CD4-positive, alpha-beta memory T cell (primary cell): ENCODE data around the gene FERMT1. TPM values are rescaled to one million over a fixed set of nuclear protein-coding genes. Genes with fewer than 3 reads are reported as not detected.

Experiments used
- CTCF ChIA-PET: fragments of 350-600 bp; sonication (Branson Sonifier 250); formaldehyde crosslinking; loops from one replicate; lab custom pipeline; 2021; ENCODE audit warnings: inconsistent platforms; ENCODE audit not compliant: partially characterized antibody; lab: Charles Lee
- POLR2A ChIA-PET: fragments of 350-600 bp; sonication (Branson Sonifier 250); formaldehyde crosslinking; loops from one replicate; lab custom pipeline; 2021; ENCODE audit not compliant: partially characterized antibody; lab: Charles Lee
- DNase-seq, 5 donors: peaks; one replicate each; pipeline versions ENCODE4 v3.0.0 to v3.0.0-alpha.2; 2020 to 2022; ENCODE audit warnings: mixed read lengths in 1 of 5
- H3K27ac ChIP-seq: one replicate; pipeline ENCODE4 v1.7.0; 2013; ENCODE audit warnings: low read depth, low read length
- H3K27me3 ChIP-seq: 2 replicates; pipeline ENCODE4 v1.7.0; 2013; ENCODE audit warnings: mild to moderate bottlenecking, low read length, moderate library complexity; ENCODE audit not compliant: insufficient read depth
- H3K36me3 ChIP-seq: 2 replicates; pipeline ENCODE4 v1.7.0; 2013; ENCODE audit warnings: mild to moderate bottlenecking, low read length, moderate library complexity; ENCODE audit not compliant: insufficient read depth
- H3K4me1 ChIP-seq: 2 replicates; pipeline ENCODE4 v1.7.0; 2013; ENCODE audit warnings: mild to moderate bottlenecking, low read length, moderate library complexity; ENCODE audit not compliant: insufficient read depth
- H3K4me3 ChIP-seq, 2 donors: one replicate each; pipeline ENCODE4 v1.7.0; 2013; ENCODE audit warnings: low read length in 2 of 2, mild to moderate bottlenecking in 1 of 2
- H3K9me3 ChIP-seq, 2 donors: one replicate each; pipeline ENCODE4 v1.7.0; 2013; ENCODE audit warnings: low read length in 2 of 2, control low read depth in 1 of 2; ENCODE audit not compliant: control insufficient read depth in 1 of 2
- H3K27ac Mint-ChIP-seq, 7 donors: one replicate each; pipeline ENCODE4 v1.8.0; 2020 to 2021; ENCODE audit warnings: mixed read lengths in 7 of 7, mild to moderate bottlenecking in 6 of 7, inconsistent platforms in 3 of 7, moderate library complexity in 3 of 7
- H3K27me3 Mint-ChIP-seq, 2 donors: one replicate each; pipeline ENCODE4 v1.8.0; 2020 to 2021; ENCODE audit warnings: mixed read lengths in 2 of 2
- H3K36me3 Mint-ChIP-seq, 2 donors: one replicate each; pipeline ENCODE4 v1.8.0; 2020 to 2021; ENCODE audit warnings: mixed read lengths in 2 of 2, inconsistent platforms in 1 of 2, mild to moderate bottlenecking in 1 of 2
- H3K4me1 Mint-ChIP-seq, 4 donors: one replicate each; pipeline ENCODE4 v1.8.0; 2020 to 2021; ENCODE audit warnings: mixed read lengths in 4 of 4, mild to moderate bottlenecking in 1 of 4
- H3K4me3 Mint-ChIP-seq, 8 donors: one replicate each; pipeline ENCODE4 v1.8.0; 2020 to 2021; ENCODE audit warnings: mixed read lengths in 8 of 8, mild to moderate bottlenecking in 7 of 8, moderate library complexity in 6 of 8, inconsistent platforms in 3 of 8
- H3K9me3 Mint-ChIP-seq, 8 donors: one replicate each; pipeline ENCODE4 v1.8.0; 2020 to 2021; ENCODE audit warnings: mixed read lengths in 8 of 8, mild to moderate bottlenecking in 5 of 8, inconsistent platforms in 3 of 8, moderate library complexity in 1 of 8
- intact Hi-C: fragments of 100-400 bp; cut with micrococcal nuclease; formaldehyde crosslinking; loops from one replicate; pipeline ENCODE4 v1.15.1; 2023
- polyA plus RNA-seq, 2 donors: library from polyadenylated mRNA; unstranded; fragments of 300-500 nt; fragmentation: Illumina TruSeq; gene quantifications; one replicate each; pipeline ENCODE4 v1.2.3, GENCODE V29; 2021
- total RNA-seq, 2 experiments: library from RNA; stranded (reverse); gene quantifications; one replicate each; pipeline ENCODE4 v1.2.3, GENCODE V29; 2021

The FERMT1 gene, protein sequence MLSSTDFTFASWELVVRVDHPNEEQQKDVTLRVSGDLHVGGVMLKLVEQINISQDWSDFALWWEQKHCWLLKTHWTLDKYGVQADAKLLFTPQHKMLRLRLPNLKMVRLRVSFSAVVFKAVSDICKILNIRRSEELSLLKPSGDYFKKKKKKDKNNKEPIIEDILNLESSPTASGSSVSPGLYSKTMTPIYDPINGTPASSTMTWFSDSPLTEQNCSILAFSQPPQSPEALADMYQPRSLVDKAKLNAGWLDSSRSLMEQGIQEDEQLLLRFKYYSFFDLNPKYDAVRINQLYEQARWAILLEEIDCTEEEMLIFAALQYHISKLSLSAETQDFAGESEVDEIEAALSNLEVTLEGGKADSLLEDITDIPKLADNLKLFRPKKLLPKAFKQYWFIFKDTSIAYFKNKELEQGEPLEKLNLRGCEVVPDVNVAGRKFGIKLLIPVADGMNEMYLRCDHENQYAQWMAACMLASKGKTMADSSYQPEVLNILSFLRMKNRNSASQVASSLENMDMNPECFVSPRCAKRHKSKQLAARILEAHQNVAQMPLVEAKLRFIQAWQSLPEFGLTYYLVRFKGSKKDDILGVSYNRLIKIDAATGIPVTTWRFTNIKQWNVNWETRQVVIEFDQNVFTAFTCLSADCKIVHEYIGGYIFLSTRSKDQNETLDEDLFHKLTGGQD
- total RNA-seq: not detected
- not detected for polyA plus RNA-seq

DNA sequence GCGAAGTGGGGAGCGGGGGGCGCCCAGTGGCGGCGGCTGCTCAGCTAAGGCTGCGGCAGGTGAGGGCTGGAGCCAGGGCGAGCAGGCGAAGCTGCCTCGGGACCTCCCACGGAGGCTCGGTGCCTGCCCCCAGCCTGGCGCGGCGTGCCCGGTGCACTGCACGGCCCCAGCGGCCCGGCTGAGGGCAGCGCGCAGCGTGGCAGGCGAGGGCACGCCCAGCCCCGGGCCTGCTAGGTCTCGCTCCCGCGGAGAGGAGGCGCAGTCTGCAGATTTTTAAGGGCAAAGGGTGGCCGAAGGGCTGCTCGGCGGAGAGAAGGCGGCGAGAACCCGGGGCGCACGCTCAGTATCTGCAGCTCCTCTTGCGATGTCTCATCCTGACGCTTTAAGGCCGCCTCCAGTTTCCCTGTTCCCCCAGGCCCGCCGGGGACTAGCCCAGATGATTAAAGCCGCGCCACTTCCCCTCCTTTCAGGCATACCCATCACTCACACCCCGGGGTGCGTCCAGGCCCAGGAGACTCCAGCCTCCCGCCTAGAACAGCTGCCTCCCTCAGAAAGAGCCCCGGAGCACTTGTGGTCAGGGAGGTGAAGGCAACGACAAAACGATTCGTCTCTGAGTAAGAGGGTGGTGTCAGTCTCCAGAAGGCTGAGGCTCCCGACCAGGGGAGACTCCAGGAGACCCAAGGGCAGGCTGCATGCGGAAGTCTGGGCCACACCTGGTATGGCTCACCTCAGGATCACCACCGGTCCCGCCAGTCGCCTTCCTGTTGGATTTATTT, at the start of gene FERMT1:
TSS of gene FERMT1 (minus strand) at position 158 of the 776 bp plus-strand sequence. CDS start 3,476 bp downstream, outside the sequence.
- H3K4me3 ChIP-seq: no peak within 1 kb of the TSS
- POLR2A ChIA-PET: no interaction called here
- Mint-ChIP-seq H3K27me3 (peaks cover 28 to 40% of the 10 kb centered on the region in 2 donors), H3K36me3 (no peaks in the 10 kb centered on the region), H3K4me1 (peaks cover 1 to 18% (median 5%) of the 10 kb centered on the region in 4 donors), H3K4me3 (peak within 1 kb of the TSS; percentile 1 to 65 (median 48)), H3K27ac (no peak within 1 kb of the TSS), H3K9me3 (peaks cover 0 to 2% (median 0%) of the 10 kb centered on the region in 8 donors)
- H3K27me3 ChIP-seq: no peaks in the 10 kb centered on the region
- H3K9me3 ChIP-seq: no peaks in the 10 kb centered on the region
- intact Hi-C loops: no loop called here
- peaks cover 7% of the 10 kb centered on the region for H3K4me1 ChIP-seq
- CTCF ChIA-PET: no interaction called here
- no peak for DNase-seq
- no peak within 1 kb of the TSS for H3K27ac ChIP-seq
- no peaks in the 10 kb centered on the region for H3K36me3 ChIP-seq

DNA sequence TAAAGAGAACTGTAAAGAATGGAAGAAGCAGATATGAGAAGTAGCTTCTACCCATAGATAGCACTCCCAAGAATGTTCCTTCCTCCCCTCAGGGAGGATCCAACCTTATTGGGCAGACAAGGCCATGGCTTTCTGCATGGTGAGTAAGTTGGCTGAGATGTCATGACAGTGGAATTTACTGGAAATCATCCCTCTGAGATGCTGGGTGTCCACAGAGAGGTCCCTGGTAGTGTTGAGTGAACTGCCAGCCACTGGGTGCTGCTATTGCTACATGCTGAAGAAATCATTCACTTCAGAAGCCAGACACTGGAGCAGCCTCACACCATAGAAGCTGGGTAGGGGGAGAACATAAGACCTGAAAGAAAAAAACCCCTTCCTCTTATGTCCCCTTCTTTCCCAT, 46.4 kb upstream of the FERMT1 start:
- no peak overlapping the region for H3K27ac ChIP-seq
- no peaks in the 10 kb centered on the region for H3K36me3 ChIP-seq
- H3K36me3 Mint-ChIP-seq: no peaks in the 10 kb centered on the region
- no peaks in the 10 kb centered on the region for H3K4me1 Mint-ChIP-seq
- H3K4me3 Mint-ChIP-seq: no peak overlapping the region
- ChIA-PET POLR2A (no interaction called here), CTCF (no interaction called here)
- H3K4me1 ChIP-seq: no peaks in the 10 kb centered on the region
- no peak for DNase-seq
- intact Hi-C loops: no loop called here
- H3K27ac Mint-ChIP-seq: no peak overlapping the region
- peaks cover 2 to 7% of the 10 kb centered on the region in 2 donors for H3K27me3 Mint-ChIP-seq
- H3K9me3 Mint-ChIP-seq: peaks cover 0 to 17% (median 7%) of the 10 kb centered on the region in 8 donors
- no peaks in the 10 kb centered on the region for H3K9me3 ChIP-seq
- no peaks in the 10 kb centered on the region for H3K27me3 ChIP-seq
- H3K4me3 ChIP-seq: no peak overlapping the region

DNA sequence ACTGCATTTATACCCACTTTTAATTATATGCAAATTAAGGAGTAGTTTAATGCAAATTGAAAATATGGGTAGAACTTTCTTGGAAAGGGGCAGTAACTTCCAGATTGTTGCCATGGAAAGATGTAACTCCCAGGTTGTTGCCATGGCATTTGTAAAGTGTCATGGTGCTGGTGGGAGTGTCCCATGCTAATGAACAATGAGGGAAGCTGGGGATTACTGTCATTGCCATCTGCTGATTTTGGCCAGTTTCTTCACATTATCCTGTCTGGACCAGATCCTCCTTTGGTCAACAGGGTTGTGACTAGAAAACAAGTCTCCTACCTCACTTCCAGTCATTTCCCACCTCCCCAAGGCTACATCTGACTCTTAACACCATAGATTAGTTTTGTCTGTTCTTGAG, 45.4 kb upstream of the FERMT1 start:
- Mint-ChIP-seq H3K36me3 (no peaks in the 10 kb centered on the region), H3K27ac (no peak overlapping the region), H3K4me3 (no peak overlapping the region), H3K4me1 (no peaks in the 10 kb centered on the region), H3K9me3 (peaks cover 0 to 17% (median 7%) of the 10 kb centered on the region in 8 donors), H3K27me3 (peaks cover 2 to 11% of the 10 kb centered on the region in 2 donors)
- Histone ChIP-seq H3K27ac (no peak overlapping the region), H3K36me3 (no peaks in the 10 kb centered on the region), H3K4me1 (no peaks in the 10 kb centered on the region), H3K9me3 (no peaks in the 10 kb centered on the region), H3K4me3 (no peak overlapping the region), H3K27me3 (no peaks in the 10 kb centered on the region)
- intact Hi-C loops: no loop called here
- no peak for DNase-seq
- CTCF ChIA-PET: no interaction called here
- POLR2A ChIA-PET: no interaction called here

DNA sequence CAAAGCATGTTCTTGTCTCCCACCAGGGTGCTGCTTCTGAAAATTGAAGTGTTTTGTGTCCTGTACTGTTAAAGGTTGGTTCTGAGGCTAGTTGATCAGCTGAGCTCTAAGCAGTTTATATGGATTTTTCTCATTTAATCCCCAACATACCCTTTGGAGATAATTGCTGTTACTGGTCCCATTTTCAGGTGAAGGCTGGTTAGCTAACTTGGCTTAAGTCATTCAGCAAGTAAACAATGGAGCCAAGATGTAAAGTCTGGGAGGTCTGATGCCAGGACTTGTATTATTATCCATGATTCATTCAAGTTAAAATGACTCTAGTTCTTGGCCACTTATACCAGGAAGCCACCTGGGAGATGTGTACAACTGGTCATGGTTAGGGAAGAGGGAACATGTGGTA, 42.5 kb upstream of the FERMT1 start:
- Mint-ChIP-seq H3K9me3 (peaks cover 0 to 10% (median under 1%) of the 10 kb centered on the region in 8 donors), H3K36me3 (no peaks in the 10 kb centered on the region), H3K4me3 (no peak overlapping the region), H3K4me1 (no peaks in the 10 kb centered on the region), H3K27me3 (peaks cover 2 to 16% of the 10 kb centered on the region in 2 donors), H3K27ac (no peak overlapping the region)
- Histone ChIP-seq H3K9me3 (no peaks in the 10 kb centered on the region), H3K27me3 (no peaks in the 10 kb centered on the region), H3K4me1 (no peaks in the 10 kb centered on the region), H3K4me3 (no peak overlapping the region), H3K36me3 (no peaks in the 10 kb centered on the region), H3K27ac (no peak overlapping the region)
- intact Hi-C loops: no loop called here
- DNase-seq: no peak
- POLR2A ChIA-PET: no interaction called here
- CTCF ChIA-PET: no interaction called here

DNA sequence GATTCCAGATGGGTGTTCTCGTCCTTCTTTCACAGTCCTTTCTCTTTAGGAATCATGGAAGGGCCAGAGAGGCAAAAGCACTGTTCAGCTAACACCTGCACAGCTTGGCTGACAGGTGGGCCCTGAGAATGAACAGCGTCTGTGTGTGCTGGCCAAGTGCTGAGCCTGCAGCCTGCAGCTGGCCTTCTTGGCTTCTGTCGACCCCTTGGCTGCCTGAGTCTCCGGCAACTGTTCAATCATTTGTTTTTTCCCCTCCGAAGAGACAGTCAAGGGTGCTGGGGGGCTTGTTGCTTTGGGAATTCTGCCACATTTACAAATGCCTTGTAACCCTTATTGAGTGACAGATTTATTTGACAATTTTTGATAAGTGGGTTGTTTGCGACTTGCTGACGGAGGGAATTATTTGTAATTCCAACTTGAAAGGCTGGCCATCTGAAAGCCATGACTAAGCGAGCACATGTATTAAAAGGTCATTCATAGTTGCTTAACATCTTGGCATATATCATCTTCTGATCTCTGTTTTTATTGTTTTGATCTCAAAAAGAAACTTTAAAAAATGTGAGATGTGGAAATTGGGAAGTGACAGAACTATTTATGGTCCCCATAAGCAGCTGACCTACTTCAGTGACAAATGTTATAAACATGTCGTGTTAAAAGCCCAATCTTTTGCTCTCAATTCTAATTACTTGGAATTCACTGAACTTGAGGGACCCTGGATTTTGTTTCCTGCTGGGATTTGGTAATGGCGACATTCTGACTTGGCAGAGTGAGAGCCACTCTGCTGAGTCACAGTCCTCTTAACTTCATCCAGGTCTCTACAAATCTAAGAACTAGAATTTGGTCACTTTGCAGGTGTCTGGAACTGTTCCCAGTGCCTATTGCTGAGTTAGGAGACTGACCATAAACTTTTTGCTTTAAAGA, 41.9 kb upstream of the FERMT1 start:
- H3K9me3 ChIP-seq: no peaks in the 10 kb centered on the region
- POLR2A ChIA-PET: no interaction called here
- H3K36me3 ChIP-seq: no peaks in the 10 kb centered on the region
- DNase-seq: no peak
- no peaks in the 10 kb centered on the region for H3K27me3 ChIP-seq
- H3K36me3 Mint-ChIP-seq: no peaks in the 10 kb centered on the region
- H3K9me3 Mint-ChIP-seq: peaks cover 0 to 10% (median 2%) of the 10 kb centered on the region in 8 donors
- CTCF ChIA-PET: no interaction called here
- H3K4me1 Mint-ChIP-seq: no peaks in the 10 kb centered on the region
- no peak overlapping the region for H3K4me3 Mint-ChIP-seq
- no peak overlapping the region for H3K4me3 ChIP-seq
- no peak overlapping the region for H3K27ac Mint-ChIP-seq
- peaks cover 4 to 18% of the 10 kb centered on the region in 2 donors for H3K27me3 Mint-ChIP-seq
- intact Hi-C loops: no loop called here
- no peak overlapping the region for H3K27ac ChIP-seq
- no peaks in the 10 kb centered on the region for H3K4me1 ChIP-seq

DNA sequence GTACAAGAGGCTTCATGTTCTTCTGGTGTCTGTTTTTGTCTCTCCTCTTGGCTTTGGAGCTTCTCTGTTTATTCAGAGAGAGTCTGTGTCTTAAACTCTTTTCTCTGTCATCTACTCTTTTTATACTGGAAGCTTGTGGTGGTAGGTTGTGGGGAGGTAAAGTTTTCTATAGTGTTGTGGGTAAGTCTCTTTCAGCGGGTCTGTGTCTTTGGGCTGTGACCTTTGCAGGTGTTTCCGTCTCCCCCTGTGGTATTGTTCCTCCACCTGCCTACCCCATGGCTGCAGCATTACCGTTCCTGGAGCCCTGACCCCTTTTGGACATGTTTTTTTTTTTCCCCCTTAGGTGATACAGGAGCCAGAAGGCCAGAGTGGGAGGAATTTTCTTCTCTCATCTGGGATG, 37.9 kb upstream of the FERMT1 start:
- ChIA-PET CTCF (no interaction called here), POLR2A (no interaction called here)
- Histone ChIP-seq H3K27ac (no peak overlapping the region), H3K36me3 (no peaks in the 10 kb centered on the region), H3K27me3 (no peaks in the 10 kb centered on the region), H3K9me3 (peaks cover 0 to 8% of the 10 kb centered on the region in 2 donors), H3K4me1 (no peaks in the 10 kb centered on the region), H3K4me3 (no peak overlapping the region)
- Mint-ChIP-seq H3K4me1 (no peaks in the 10 kb centered on the region), H3K4me3 (no peak overlapping the region), H3K9me3 (peaks cover 0 to 35% (median 20%) of the 10 kb centered on the region in 8 donors), H3K27me3 (peaks cover 7 to 22% of the 10 kb centered on the region in 2 donors), H3K36me3 (no peaks in the 10 kb centered on the region), H3K27ac (no peak overlapping the region)
- DNase-seq: no peak
- intact Hi-C loops: no loop called here
